ENCODE measurements around the gene ACVR1.
"Not testable (repeated sequence)": the region's sequence is repeated elsewhere in the genome, so short reads cannot be mapped to it uniquely, and the experiment has no call there.

Gene ACVR1

DNA sequence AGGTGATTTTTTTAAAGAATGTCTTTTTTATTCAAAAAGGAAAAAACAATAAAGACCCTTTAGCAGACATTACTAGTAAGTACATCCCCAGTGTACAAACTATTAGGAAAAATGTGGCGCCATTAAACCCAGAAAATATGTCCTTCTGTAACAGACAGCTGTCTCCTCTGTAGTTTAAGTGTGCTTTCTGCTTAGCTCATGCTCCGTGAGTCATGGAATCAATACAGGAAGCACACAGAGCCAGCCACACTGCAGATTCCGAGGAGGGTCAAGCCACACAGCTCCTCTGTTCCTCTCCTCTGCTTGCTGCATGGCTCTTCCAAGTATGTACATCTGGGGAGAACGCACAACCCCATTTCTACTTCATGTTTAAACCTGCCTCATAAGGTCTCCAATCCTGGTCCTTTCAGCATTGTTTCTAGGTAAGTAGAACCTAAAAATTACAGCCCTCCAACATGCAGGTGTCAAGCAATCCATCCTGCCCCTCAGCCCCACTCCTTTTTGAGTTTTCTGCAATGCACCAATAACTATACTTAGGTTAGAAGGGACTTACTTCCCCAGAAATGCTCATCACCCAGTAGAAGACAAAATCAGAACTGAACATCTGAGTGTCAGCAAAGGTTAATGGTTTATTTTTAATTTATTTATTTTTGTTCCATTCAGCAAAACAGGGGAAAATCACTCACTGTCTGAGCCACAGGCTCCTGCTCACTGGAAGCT lies 37.5 kb downstream of the ACVR1 start:
- in situ Hi-C loops (cut with HindIII; ENCODE audit: low pct_ligation_motif_present, low pct_unique_long_range_greater_than_20kb, low sequenced_read_pairs), result no loop called here
- peak; percentile 84 for DNase-seq

DNA sequence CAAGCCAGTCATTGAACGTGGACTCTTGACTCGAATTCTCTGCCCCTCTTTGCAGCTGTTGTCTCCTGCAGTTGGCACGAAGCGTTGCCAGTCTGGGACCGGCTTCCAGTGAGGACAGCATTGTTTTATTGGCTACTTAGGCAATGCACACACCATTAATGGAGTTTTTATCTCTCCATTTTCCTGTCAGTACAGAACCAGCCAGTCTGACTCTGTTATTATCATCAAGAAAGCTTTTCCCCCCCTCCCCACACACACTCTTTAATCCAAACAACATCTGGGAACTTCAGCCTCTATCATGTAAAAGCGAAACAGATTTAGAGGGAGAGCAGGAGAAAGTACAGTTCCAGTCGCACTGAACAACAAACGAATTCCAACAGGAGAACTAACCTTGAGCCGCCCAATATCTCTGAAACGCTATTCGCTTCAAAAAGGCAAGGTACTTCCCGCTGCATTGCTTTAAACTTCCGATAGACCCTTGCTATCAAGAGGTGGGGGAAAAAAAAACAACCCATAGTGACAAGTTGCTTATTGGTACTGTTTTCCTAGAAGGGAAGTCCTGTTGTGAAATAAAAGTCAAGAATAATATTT lies 38.2 kb downstream of the ACVR1 start:
- DNase-seq, result no peak
- in situ Hi-C loops (cut with HindIII; ENCODE audit: low pct_ligation_motif_present, low pct_unique_long_range_greater_than_20kb, low sequenced_read_pairs), result no loop called here

DNA sequence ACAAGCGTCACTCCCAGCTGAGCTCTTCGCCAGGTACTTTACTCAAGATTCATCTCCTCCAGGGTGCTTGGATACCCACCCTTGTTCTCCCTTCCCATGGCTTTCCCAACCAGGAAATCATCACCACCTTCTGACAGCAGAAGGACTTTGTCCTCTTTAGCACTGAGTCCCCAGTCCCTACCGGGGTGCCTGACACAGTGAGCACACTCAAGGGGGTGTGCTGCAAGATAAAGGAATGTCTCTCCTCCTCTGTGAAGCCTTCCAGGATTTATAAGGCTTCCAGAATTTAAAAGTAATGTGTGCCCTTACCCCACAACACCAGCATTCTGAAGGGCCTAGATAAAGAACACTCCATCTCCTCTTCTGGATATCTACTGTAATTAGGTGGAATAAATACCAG lies 39.6 kb downstream of the ACVR1 start:
- in situ Hi-C loops (cut with HindIII; ENCODE audit: low pct_ligation_motif_present, low pct_unique_long_range_greater_than_20kb, low sequenced_read_pairs), result no loop called here
- DNase-seq, result no peak

DNA sequence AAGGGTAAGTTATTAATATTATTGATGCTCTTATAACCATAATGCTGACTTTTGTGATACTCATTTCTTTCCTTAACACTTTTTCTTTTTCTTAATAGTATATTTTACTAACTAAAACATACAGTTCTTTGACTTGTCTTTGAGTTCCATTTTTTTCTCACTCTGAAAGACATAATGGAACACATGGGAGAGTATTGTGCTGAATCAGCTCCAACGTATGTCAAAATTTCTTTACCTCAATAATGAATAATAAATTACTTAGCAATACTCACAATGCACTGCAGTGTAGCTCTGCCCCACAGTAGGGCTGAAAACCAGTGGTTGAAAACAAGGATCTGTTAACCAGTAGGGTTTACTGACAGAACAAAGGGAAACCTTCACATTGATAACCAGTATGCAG lies 40.7 kb downstream of the ACVR1 start:
- in situ Hi-C loops (cut with HindIII; ENCODE audit: low pct_ligation_motif_present, low pct_unique_long_range_greater_than_20kb, low sequenced_read_pairs), result no loop called here
- DNase-seq, result no peak

DNA sequence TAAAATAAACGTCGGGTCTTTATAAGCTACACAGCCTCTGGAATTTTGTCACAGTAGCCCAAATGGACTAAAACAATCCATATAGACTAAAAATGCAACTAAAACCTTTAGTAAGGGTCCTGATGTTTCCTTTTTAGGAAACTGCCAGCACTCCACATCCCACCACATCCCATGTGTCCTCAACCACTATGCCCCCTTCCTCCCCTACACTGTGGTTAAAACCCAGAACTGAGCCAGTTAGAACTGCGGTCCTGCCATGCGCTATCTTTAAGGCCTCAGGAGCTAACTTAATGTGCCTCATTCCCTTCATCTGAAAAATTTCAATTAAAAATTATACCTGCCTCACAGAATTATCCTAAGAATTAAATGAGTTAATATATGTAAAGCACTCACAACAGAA lies 41.1 kb downstream of the ACVR1 start:
- in situ Hi-C loops (cut with HindIII; ENCODE audit: low pct_ligation_motif_present, low pct_unique_long_range_greater_than_20kb, low sequenced_read_pairs), result no loop called here
- DNase-seq, result no peak

DNA sequence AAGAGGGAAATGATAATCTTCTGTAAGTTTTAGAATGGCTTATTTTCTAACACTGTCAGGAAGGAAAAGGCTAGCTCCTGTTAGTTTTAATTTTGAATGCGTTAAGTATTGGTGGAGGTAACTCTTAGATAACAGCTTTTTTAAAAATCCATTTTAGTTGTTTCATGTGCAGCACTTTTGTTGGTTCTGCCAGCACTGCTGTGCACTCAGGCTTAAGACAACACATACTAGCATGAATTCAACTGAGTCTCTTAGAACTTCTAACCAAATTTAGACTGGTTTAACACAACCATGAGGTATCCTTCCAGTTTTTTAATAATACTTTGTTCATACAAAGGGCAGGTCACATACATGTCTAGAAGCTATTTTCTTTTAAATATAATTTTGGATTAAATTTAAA lies 42.4 kb downstream of the ACVR1 start:
- in situ Hi-C loops (cut with HindIII; ENCODE audit: low pct_ligation_motif_present, low pct_unique_long_range_greater_than_20kb, low sequenced_read_pairs), result no loop called here
- no peak for DNase-seq

DNA sequence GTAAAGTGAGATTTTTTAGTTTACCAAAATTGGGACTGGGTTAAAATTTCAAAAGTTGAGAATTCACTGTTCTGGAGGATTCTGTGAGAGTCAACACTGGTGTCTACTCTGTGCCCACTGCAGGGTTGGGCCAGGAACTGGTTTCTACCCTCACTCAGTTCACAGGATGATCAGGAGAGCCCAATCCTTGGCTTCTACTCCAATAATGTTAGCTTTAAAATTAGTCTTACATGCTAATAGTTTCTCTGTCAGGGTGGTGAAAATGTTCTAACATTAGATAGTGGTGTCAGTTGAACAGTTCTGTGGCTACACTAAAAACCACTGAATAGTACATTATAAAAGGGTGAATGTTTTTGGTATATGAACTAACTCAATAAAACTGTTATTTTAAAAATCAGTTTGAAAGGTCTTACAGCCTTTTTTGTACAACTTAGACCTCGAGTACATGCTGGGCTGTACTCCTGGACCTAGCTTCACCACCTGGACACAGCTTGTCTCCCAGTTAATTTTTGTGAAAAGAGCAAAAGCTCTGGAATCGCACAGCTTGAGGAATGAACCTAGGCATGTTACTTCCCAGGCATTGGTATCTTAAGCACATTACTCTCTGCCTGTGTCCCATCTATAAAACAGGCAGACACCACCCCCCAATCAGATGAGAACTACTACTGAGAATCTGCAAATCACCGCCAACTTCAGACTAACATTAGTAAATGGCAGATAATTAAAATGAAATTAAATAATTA lies 44.4 kb downstream of the ACVR1 start:
- in situ Hi-C loops (cut with HindIII; ENCODE audit: low pct_ligation_motif_present, low pct_unique_long_range_greater_than_20kb, low sequenced_read_pairs), result no loop called here
- no peak for DNase-seq

DNA sequence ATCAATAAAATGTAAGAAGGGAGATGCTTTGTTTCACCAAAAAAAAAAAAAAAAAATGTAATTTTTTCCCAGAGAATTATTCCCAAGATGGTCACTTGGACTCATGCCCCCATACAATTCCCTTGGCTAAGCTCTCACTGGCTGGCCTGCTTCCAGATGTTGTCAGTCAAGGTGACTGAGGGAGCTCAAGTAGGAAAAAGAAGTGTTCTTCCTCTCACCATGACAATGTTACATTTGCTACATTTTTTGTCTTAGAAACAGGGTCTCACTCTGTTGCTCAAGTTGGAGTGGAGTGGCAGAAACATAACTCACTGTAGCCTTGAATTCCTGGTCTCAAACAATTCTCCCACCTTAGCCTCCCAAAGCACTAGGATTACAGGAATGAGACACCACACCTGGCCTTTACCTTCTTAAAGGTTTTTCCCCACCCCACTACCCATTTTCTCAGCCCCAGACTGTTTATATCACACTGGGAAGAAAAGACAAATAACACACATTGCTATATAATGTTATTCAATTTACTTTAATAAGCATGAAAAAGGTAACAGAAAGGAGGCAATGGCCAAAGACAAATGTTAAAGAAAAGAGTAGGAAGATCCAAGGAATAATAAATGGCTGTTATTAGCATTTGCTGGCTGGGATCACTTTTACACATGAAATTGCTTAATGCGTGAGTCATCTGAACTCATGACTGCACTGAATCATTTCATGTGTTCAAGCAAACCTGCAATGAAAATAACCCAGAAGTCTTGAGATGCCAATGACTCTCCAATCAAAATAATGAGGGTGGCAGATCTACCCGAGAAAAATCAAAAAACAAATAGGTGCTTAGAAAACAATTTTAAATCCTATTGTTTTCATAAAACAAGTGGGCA lies 45.2 kb downstream of the ACVR1 start:
- peak; percentile 95 for DNase-seq
- in situ Hi-C loops (cut with HindIII; ENCODE audit: low pct_ligation_motif_present, low pct_unique_long_range_greater_than_20kb, low sequenced_read_pairs), result no loop called here

DNA sequence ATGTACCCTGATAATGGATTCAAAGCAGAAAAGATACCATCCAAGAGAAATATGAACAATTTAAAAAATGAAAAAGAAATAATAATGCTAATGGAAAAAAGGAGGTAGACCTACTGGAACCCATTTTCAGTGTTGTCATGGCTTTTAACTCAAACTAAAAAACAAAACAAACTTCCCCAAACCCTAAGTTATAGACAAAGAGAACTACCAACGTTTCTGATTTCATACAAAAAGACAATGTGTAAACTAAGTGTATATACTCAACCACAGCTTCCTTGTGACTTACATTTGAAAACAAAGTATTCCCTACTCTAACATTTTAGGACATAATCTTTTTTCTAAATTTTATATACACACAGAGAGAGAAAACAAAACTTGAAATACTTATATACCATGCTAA lies 45.9 kb downstream of the ACVR1 start:
- in situ Hi-C loops (cut with HindIII; ENCODE audit: low pct_ligation_motif_present, low pct_unique_long_range_greater_than_20kb, low sequenced_read_pairs), result no loop called here
- DNase-seq, result no peak

DNA sequence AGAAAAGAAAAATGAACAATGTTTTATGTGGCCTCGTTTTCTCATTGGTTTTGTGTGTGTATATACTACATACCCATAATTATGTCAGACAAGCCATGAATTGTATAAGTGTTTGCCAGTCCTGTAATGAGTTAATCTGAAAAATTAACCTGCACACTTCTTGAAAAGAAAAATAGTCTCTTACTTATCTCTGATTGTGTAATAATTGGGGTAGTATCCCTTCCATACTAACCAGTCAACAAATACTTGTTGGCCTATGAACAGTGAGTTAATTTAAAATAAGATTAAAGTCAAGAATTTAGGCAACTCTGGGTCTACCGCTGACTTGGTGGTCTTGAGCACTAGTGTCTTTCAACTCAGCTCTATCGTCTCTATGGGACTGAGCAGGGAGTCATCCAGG lies 48.8 kb downstream of the ACVR1 start:
- in situ Hi-C loops (cut with HindIII; ENCODE audit: low pct_ligation_motif_present, low pct_unique_long_range_greater_than_20kb, low sequenced_read_pairs), result no loop called here
- DNase-seq, result no peak

DNA sequence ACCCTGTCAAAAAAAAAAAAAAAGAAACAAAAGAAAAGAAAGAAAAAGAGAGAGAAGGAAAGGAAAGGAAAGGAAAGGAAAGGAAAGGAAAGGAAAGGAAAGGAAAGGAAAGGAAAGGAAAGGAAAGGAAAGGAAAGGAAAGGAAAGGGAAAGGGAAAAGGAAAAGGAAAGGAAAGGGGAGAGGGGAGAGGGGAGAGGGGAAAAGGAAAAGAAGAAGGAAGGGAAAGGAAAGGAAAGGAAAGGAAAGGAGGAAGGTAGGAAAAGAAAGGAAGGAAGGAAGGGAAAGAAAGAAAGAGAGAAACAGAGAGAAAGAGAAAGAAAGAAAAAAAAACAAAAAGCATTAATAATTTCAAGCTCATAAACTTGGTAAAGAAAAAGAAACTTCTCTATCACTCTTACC lies 49.5 kb downstream of the ACVR1 start:
- DNase-seq; in situ Hi-C loops (cut with HindIII; ENCODE audit: low pct_ligation_motif_present, low pct_unique_long_range_greater_than_20kb, low sequenced_read_pairs): not testable (repeated sequence)

DNA sequence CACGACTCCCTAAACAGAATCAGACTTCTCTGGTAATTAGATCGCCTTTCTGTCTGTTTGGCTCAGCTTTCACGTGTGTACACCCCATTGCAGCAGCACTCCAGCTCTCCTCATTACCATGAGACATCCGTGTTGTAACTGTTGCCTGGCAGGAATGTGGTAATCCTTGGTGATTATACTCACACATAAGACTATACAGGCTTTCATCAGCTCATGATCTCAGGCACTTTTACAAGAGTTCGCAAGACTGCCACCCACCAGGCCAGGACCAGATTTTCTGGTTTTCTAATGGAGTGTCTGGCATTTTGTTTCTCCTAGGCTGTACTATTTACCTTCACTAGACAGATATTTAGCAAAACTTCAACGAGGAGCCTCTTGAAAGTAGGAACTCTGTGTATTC lies 50.2 kb downstream of the ACVR1 start:
- in situ Hi-C loops (cut with HindIII; ENCODE audit: low pct_ligation_motif_present, low pct_unique_long_range_greater_than_20kb, low sequenced_read_pairs), result no loop called here
- DNase-seq, result no peak

DNA sequence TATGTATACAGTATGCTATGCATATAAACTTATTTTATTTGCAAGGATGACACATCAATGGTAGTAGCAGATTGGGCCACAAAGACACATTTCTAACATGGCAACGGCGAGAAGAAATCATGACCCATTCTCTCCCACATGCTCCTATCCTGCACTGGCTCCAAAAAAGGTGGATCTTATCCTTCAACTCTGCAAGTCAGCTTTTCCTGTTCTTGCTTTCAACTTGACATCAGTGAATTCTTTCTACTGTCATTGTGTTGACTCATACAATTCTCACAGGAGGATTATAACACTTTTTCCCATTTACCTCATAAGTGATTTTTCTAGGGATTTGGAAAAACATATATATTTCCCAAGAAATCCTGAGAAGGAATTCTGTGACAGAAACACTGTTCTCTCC lies 53.1 kb downstream of the ACVR1 start:
- in situ Hi-C loops (cut with HindIII; ENCODE audit: low pct_ligation_motif_present, low pct_unique_long_range_greater_than_20kb, low sequenced_read_pairs), result no loop called here
- no peak for DNase-seq

DNA sequence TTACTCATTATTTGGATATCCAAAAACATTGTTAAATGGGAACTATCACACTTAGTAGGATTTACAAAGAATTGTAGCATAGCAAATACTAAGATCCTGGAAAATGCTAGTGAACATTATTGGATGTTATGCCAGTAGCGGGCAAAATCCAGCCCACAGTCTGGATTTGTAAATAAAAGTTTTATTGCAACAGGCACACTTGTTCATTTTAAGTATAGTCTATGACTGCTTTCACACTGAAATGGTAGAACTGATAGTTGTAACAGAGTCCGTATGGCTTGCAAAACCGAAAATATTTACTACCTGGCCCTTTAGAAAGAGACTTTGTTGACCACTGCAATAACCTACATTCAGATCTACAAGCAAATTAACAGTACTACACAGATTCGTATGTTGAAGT lies 53.6 kb downstream of the ACVR1 start:
- DNase-seq, result no peak
- in situ Hi-C loops (cut with HindIII; ENCODE audit: low pct_ligation_motif_present, low pct_unique_long_range_greater_than_20kb, low sequenced_read_pairs), result no loop called here

DNA sequence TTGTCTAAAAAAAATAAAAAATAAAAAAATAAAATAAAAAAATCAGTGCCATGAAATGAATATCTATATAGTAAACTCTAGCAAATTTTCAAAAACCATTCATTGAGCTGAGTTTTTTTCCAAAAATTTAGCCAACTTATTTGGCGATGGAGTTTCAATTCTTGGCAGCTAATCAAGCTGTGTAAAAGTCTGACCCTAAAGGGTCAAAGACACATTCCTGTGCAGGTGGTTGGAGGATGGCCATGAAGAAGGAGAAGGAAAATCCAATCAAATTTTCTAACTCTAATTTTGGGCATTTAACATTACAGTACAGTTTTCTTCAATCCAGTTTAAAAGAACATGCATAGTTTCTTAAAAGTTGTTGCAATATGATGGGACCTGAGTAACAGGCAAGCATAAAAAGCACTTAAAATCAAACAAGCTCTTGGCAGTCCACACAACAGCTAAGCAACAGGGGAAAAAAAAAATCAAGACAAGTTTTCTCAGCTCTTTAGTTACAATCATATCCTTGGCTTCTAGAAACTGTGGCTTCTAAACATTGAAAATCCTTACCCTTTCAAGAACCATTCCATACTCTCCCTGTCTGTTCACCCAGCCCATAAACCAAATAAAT lies 54.5 kb downstream of the ACVR1 start:
- no peak for DNase-seq
- in situ Hi-C loops (cut with HindIII; ENCODE audit: low pct_ligation_motif_present, low pct_unique_long_range_greater_than_20kb, low sequenced_read_pairs), result no loop called here

DNA sequence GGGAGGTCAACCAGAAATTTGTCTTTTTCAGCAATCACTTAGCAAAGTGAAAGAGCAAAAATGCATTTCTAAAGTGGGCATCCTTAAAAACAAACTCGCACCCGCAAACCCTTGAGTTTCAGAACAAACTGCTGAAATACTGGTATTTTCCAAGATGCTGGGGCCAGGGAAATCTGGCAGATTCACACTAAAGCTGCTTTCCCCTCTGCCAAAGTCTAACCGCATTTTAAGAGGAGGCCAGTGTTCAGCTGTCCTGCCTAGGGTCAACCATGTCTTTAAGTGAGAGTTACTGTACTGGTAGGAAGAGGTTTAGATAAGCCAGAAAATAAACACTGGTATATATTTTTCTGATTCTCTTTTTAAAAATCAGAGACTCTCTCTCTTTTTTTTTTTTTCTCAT lies 55.9 kb downstream of the ACVR1 start:
- no peak for DNase-seq
- in situ Hi-C loops (cut with HindIII; ENCODE audit: low pct_ligation_motif_present, low pct_unique_long_range_greater_than_20kb, low sequenced_read_pairs), result no loop called here

DNA sequence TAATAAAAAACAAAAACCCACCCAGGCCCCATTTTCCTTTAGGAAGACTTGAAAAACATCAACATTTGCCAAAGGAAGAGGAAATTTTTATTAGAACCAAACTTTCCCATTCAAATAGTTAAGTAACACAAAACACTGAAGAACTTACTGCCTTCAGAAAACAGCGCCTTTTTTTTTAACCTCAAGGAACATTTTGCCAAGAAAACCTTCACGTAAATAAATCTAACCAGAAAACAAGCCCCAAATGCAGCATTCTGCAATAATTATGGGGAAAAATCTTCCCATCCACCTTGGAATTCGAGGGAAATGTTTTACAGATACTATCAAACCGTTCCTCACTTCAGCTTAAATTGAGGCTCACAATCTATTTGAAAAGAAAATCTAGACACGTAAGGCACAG lies 56.4 kb downstream of the ACVR1 start:
- DNase-seq, result no peak
- in situ Hi-C loops (cut with HindIII; ENCODE audit: low pct_ligation_motif_present, low pct_unique_long_range_greater_than_20kb, low sequenced_read_pairs), result no loop called here

DNA sequence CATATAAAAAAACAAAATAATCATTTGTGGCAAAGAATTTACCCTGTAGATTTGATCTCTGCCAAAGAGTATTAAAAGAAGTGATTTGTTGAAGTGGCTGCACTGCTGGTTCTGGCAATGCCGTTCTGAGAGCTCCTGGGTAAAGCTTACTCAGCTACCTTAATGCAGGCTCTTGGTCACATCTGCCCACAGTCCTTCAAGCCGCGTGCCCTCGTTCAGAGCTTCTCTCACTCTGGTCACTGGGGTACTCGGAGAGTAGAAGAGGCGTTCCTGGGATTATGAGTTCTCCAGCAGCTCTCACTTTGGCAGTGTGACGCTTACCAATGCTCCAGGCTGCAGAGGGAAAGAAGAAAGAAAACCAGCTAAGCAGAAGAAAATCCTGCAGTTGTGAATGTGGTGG lies 57.9 kb downstream of the ACVR1 start:
- DNase-seq, result no peak

DNA sequence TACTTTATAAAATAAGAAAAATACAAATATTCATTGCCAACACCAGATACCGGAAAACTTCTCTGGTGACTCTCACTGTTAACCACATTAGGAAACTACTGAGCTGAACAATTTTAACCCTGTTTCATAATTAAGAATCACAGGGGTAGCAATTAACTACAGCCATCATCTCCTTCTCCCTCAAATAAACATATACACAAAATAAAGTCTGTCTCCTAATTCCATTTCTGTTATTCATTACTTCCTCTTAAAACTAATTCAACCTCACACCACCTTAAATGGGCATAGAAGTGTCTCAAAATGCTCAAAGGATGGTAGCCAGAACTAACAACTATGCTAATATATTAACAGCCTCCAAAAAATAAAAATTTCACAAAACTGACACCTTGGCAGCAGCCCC lies 60.7 kb downstream of the ACVR1 start:
- in situ Hi-C loops (cut with HindIII; ENCODE audit: low pct_ligation_motif_present, low pct_unique_long_range_greater_than_20kb, low sequenced_read_pairs), result no loop called here
- no peak for DNase-seq

More for the DNA sequence above, 57.9 kb downstream of the ACVR1 start:
- in situ Hi-C loops (cut with HindIII; ENCODE audit: low pct_ligation_motif_present, low pct_unique_long_range_greater_than_20kb, low sequenced_read_pairs), result no loop called here
